K562 (cell line): Measurements from ENCODE around the gene AGAP3. TPM values are rescaled to one million over a fixed set of nuclear protein-coding genes. Genes with fewer than 3 reads are reported as not detected.
A peak's percentile ranks its signal among the peaks of the same experiment; 100 is the strongest.

Experiments
- CBX2 ChIP-seq: fragments of 200-600 bp; sonication (generic); IDR thresholded peaks from one replicate; pipeline ENCODE4 v1.6.1; 2012; ENCODE audit warnings: mild to moderate bottlenecking, low read length, inconsistent platforms; ENCODE audit not compliant: insufficient read depth, poor library complexity, severe bottlenecking
- CXXC5 ChIP-seq: fragments of 250-450 bp; sonication (Bioruptor Pico); IDR thresholded peaks from 2 replicates; pipeline ENCODE4 v1.8.0; 2022; ENCODE audit warnings: inconsistent platforms, mild to moderate bottlenecking, moderate library complexity
- ETV6 ChIP-seq, 3 experiments: fragments of 150-350 bp in 1 of 3; sonication (generic) in 1 of 3; formaldehyde crosslinking in 1 of 3; IDR thresholded peaks; 2 replicates each; pipeline versions ENCODE4 v1.6.1 to v1.8.0; 2014 to 2022; ENCODE audit warnings: borderline replicate concordance in 2 of 3, low read depth in 2 of 3, antibody characterized with exemption in 1 of 3, low read length in 1 of 3, mild to moderate bottlenecking in 1 of 3, missing genetic modification reagents in 1 of 3
- FOXJ3 ChIP-seq: sonication (generic); formaldehyde crosslinking; IDR thresholded peaks from 2 replicates; pipeline ENCODE4 v1.4.0; 2020; ENCODE audit warnings: mild to moderate bottlenecking, missing genetic modification reagents
- PRPF4 ChIP-seq: fragments of 200-400 bp; formaldehyde crosslinking; IDR thresholded peaks from one replicate; pipeline ENCODE4 v1.6.1; 2017; ENCODE audit warnings: low read length, low read depth, mild to moderate bottlenecking; ENCODE audit not compliant: insufficient read depth, poor library complexity, severe bottlenecking
- RCOR1 ChIP-seq, 2 experiments: IDR thresholded peaks; 2 replicates each; pipeline ENCODE4 v1.6.1; 2012; ENCODE audit warnings: low read depth in 2 of 2, low read length in 2 of 2, borderline replicate concordance in 1 of 2, improper control_type of control experiment in 1 of 2
- SIRT6 ChIP-seq: IDR thresholded peaks from one replicate; pipeline ENCODE4 v1.6.1; 2012; ENCODE audit warnings: low read depth, mild to moderate bottlenecking, control low read depth, inconsistent platforms, low read length, moderate library complexity
- TEAD2 ChIP-seq: fragments of 450-650 bp; IDR thresholded peaks from 2 replicates; pipeline ENCODE4 v1.6.1; 2016; ENCODE audit warnings: missing genetic modification characterization, control low read depth, missing compliant biosample characterization
- THRAP3 ChIP-seq: fragments of 450-650 bp; IDR thresholded peaks from 2 replicates; pipeline ENCODE4 v1.6.1; 2016; ENCODE audit warnings: mild to moderate bottlenecking, inconsistent platforms, borderline replicate concordance
- ZC3H11A ChIP-seq: IDR thresholded peaks from 2 replicates; pipeline ENCODE4 v1.6.1; 2012; ENCODE audit warnings: low read depth, low read length, improper control_type of control experiment
- ZNF830 ChIP-seq: fragments of 250-450 bp; sonication (Bioruptor Pico); IDR thresholded peaks from 2 replicates; pipeline ENCODE4 v1.5.0; 2021; ENCODE audit warnings: mild to moderate bottlenecking
- polyA plus RNA-seq, 8 experiments: library from polyadenylated mRNA; depleted of rRNA in 4 of 8; stranded (reverse) in 5 of 8; unstranded in 3 of 8; fragments of >200 nt; fragmentation: Nextera tagmentation in 2 of 8; fragmentation: Illumina TruSeq in 1 of 8; extraction: Ambion mirVana in 2 of 8; extraction: Trizol in 1 of 8; gene quantifications; 2 replicates each; pipeline versions ENCODE4 v1.2.1 to v1.2.3, GENCODE V29; 2011 to 2014; ENCODE audit warnings: inconsistent platforms in 1 of 8, missing spikeins in 1 of 8
- total RNA-seq, 7 experiments: library from RNA; depleted of rRNA in 6 of 7; stranded (reverse); fragments of >200 nt in 6 of 7; fragmentation: Illumina TruSeq in 2 of 7; extraction: Trizol in 2 of 7; gene quantifications; 2 replicates each; pipeline versions ENCODE4 v1.2.1 to v1.2.3, GENCODE V29; 2011 to 2021; ENCODE audit warnings: low replicate concordance in 1 of 7
- TF ChIP-seq, protein P1 (sequence below): fragments of 450-650 bp; IDR thresholded peaks from 2 replicates; pipeline ENCODE4 v1.6.1; 2016; ENCODE audit warnings: mild to moderate bottlenecking, moderate library complexity
- TF ChIP-seq, protein P2 (sequence below): fragments of 250-450 bp; sonication (Bioruptor Pico); IDR thresholded peaks from 2 replicates; pipeline ENCODE4 v1.4.0; 2020; ENCODE audit warnings: mild to moderate bottlenecking

The AGAP3 gene
- total and polyA plus RNA-seq, 9 of the 15 experiments (the other 6 are each of a cell fraction or from before 2014, with no cell fraction given) = 3.4 to 208 (median 62.2) TPM

- TF ChIP-seq CBX2 (no peak), ZC3H11A (no peak), CXXC5 (CRISPR knock-in tag) (peak; percentile 76), RCOR1 (IDR thresholded peaks at IDR 0.05; ENCODE audit: borderline replicate concordance in 1 of 2, low read depth in 2 of 2, low read length in 2 of 2) (peak in 1 of 2 experiments; percentile 53; a peak in 1 of 4 replicates), PRPF4 (no peak), ETV6 (IDR thresholded peaks at IDR 0.05; ENCODE audit: borderline replicate concordance in 1 of 2, low read depth in 2 of 2, low read length in 1 of 2) (no peak), ETV6 (CRISPR knock-in tag; IDR thresholded peaks at IDR 0.05; ENCODE audit: borderline replicate concordance) (no peak), THRAP3 (peak; percentile 71; the same call in 1 of the 2 replicates), TEAD2 (tag) (no peak), ZNF830 (CRISPR knock-in tag) (no peak), SIRT6 (no peak), FOXJ3 (no peak)
- TF ChIP-seq, protein P1, sequence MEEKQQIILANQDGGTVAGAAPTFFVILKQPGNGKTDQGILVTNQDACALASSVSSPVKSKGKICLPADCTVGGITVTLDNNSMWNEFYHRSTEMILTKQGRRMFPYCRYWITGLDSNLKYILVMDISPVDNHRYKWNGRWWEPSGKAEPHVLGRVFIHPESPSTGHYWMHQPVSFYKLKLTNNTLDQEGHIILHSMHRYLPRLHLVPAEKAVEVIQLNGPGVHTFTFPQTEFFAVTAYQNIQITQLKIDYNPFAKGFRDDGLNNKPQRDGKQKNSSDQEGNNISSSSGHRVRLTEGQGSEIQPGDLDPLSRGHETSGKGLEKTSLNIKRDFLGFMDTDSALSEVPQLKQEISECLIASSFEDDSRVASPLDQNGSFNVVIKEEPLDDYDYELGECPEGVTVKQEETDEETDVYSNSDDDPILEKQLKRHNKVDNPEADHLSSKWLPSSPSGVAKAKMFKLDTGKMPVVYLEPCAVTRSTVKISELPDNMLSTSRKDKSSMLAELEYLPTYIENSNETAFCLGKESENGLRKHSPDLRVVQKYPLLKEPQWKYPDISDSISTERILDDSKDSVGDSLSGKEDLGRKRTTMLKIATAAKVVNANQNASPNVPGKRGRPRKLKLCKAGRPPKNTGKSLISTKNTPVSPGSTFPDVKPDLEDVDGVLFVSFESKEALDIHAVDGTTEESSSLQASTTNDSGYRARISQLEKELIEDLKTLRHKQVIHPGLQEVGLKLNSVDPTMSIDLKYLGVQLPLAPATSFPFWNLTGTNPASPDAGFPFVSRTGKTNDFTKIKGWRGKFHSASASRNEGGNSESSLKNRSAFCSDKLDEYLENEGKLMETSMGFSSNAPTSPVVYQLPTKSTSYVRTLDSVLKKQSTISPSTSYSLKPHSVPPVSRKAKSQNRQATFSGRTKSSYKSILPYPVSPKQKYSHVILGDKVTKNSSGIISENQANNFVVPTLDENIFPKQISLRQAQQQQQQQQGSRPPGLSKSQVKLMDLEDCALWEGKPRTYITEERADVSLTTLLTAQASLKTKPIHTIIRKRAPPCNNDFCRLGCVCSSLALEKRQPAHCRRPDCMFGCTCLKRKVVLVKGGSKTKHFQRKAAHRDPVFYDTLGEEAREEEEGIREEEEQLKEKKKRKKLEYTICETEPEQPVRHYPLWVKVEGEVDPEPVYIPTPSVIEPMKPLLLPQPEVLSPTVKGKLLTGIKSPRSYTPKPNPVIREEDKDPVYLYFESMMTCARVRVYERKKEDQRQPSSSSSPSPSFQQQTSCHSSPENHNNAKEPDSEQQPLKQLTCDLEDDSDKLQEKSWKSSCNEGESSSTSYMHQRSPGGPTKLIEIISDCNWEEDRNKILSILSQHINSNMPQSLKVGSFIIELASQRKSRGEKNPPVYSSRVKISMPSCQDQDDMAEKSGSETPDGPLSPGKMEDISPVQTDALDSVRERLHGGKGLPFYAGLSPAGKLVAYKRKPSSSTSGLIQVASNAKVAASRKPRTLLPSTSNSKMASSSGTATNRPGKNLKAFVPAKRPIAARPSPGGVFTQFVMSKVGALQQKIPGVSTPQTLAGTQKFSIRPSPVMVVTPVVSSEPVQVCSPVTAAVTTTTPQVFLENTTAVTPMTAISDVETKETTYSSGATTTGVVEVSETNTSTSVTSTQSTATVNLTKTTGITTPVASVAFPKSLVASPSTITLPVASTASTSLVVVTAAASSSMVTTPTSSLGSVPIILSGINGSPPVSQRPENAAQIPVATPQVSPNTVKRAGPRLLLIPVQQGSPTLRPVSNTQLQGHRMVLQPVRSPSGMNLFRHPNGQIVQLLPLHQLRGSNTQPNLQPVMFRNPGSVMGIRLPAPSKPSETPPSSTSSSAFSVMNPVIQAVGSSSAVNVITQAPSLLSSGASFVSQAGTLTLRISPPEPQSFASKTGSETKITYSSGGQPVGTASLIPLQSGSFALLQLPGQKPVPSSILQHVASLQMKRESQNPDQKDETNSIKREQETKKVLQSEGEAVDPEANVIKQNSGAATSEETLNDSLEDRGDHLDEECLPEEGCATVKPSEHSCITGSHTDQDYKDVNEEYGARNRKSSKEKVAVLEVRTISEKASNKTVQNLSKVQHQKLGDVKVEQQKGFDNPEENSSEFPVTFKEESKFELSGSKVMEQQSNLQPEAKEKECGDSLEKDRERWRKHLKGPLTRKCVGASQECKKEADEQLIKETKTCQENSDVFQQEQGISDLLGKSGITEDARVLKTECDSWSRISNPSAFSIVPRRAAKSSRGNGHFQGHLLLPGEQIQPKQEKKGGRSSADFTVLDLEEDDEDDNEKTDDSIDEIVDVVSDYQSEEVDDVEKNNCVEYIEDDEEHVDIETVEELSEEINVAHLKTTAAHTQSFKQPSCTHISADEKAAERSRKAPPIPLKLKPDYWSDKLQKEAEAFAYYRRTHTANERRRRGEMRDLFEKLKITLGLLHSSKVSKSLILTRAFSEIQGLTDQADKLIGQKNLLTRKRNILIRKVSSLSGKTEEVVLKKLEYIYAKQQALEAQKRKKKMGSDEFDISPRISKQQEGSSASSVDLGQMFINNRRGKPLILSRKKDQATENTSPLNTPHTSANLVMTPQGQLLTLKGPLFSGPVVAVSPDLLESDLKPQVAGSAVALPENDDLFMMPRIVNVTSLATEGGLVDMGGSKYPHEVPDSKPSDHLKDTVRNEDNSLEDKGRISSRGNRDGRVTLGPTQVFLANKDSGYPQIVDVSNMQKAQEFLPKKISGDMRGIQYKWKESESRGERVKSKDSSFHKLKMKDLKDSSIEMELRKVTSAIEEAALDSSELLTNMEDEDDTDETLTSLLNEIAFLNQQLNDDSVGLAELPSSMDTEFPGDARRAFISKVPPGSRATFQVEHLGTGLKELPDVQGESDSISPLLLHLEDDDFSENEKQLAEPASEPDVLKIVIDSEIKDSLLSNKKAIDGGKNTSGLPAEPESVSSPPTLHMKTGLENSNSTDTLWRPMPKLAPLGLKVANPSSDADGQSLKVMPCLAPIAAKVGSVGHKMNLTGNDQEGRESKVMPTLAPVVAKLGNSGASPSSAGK = no peak
- TF ChIP-seq, protein P2, sequence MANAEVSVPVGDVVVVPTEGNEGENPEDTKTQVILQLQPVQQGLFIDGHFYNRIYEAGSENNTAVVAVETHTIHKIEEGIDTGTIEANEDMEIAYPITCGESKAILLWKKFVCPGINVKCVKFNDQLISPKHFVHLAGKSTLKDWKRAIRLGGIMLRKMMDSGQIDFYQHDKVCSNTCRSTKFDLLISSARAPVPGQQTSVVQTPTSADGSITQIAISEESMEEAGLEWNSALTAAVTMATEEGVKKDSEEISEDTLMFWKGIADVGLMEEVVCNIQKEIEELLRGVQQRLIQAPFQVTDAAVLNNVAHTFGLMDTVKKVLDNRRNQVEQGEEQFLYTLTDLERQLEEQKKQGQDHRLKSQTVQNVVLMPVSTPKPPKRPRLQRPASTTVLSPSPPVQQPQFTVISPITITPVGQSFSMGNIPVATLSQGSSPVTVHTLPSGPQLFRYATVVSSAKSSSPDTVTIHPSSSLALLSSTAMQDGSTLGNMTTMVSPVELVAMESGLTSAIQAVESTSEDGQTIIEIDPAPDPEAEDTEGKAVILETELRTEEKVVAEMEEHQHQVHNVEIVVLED = no peak
These were observed 81.9 kb downstream of the AGAP3 start (continued) for GRCh38 chr7:151168003-151168786.
